CMK (cell line): ENCODE data around the gene TBC1D5.
"Not testable (repeated sequence)": the region's sequence is repeated elsewhere in the genome, so short reads cannot be mapped to it uniquely, and the experiment has no call there.

Source experiments
- DNase-seq: peaks from one replicate; pipeline ENCODE4 v3.0.0-alpha.2; 2010; ENCODE audit warnings: low read depth

Gene TBC1D5

GRCh38 chr3:17714473-17714872 is 28.0 kb downstream of the TBC1D5 start:
- DNase-seq: no peak

GRCh38 chr3:17709236-17709810 is 33.1 kb downstream of the TBC1D5 start:
- no peak for DNase-seq

GRCh38 chr3:17707813-17708543 is 34.5 kb downstream of the TBC1D5 start:
- no peak for DNase-seq

- not testable (repeated sequence) for DNase-seq
Measured at GRCh38 chr3:17705991-17706390, 36.4 kb downstream of the TBC1D5 start.

- not testable (repeated sequence) for DNase-seq
Measured at GRCh38 chr3:17699815-17700214, 42.6 kb downstream of the TBC1D5 start.

GRCh38 chr3:17695665-17696064 is 46.8 kb downstream of the TBC1D5 start:
- DNase-seq: not testable (repeated sequence)

GRCh38 chr3:17693670-17693999 is 48.8 kb downstream of the TBC1D5 start:
- DNase-seq: not testable (repeated sequence)

GRCh38 chr3:17692846-17693669 is 49.4 kb downstream of the TBC1D5 start:
- DNase-seq: not testable (repeated sequence)

- DNase-seq: no peak
Measured at GRCh38 chr3:17687566-17687965, 54.9 kb downstream of the TBC1D5 start.

- no peak for DNase-seq
Measured at GRCh38 chr3:17686613-17687012, 55.8 kb downstream of the TBC1D5 start.

GRCh38 chr3:17683542-17684207 is 58.8 kb downstream of the TBC1D5 start:
- DNase-seq: no peak

- no peak for DNase-seq
Measured at GRCh38 chr3:17680530-17680929, 61.9 kb downstream of the TBC1D5 start.

GRCh38 chr3:17678116-17678741 is 64.2 kb downstream of the TBC1D5 start:
- DNase-seq: no peak

GRCh38 chr3:17674082-17674686 is 68.2 kb downstream of the TBC1D5 start:
- DNase-seq: no peak

GRCh38 chr3:17672506-17672905 is 69.9 kb downstream of the TBC1D5 start:
- no peak for DNase-seq

GRCh38 chr3:17670749-17671148 is 71.7 kb downstream of the TBC1D5 start:
- DNase-seq: no peak

- DNase-seq: no peak
Measured at GRCh38 chr3:17664923-17665322, 77.5 kb downstream of the TBC1D5 start.

GRCh38 chr3:17656264-17656663 is 86.2 kb downstream of the TBC1D5 start:
- DNase-seq: no peak

- DNase-seq: no peak
Measured at GRCh38 chr3:17655743-17656142, 86.7 kb downstream of the TBC1D5 start.

- not testable (repeated sequence) for DNase-seq
Measured at GRCh38 chr3:17649748-17650147, 92.7 kb downstream of the TBC1D5 start.

GRCh38 chr3:17648630-17649355 is 93.6 kb downstream of the TBC1D5 start:
- not testable (repeated sequence) for DNase-seq
